Endothelial cell of umbilical vein (primary cell): ENCODE results near the gene NTN4. TPM values are rescaled to one million over a fixed set of nuclear protein-coding genes. Genes with fewer than 3 reads are reported as not detected.

Experiments used
- BruUV-seq: library from RNA; stranded (reverse); fragments of 400-500 nt; replicated peaks from 2 replicates; lab custom pipeline; 2021; lab: Mats Ljungman, UMichigan
- CTCF ChIA-PET: fragments of 300-600, 350-600 bp; sonication (Branson Sonifier 250); formaldehyde crosslinking; loops from one replicate; lab custom pipeline; 2021; ENCODE audit warnings: antibody characterized with exemption, inconsistent platforms; lab: Charles Lee
- POLR2A ChIA-PET: fragments of 300-600, 350-600 bp; sonication (Branson Sonifier 250); formaldehyde crosslinking; loops from one replicate; lab custom pipeline; 2021; ENCODE audit warnings: antibody characterized with exemption, inconsistent platforms; lab: Charles Lee
- DNase-seq: peaks from one replicate; pipeline ENCODE4 v3.0.0-alpha.2; 2011; ENCODE audit warnings: low read depth, low spot score
- FAIRE-seq: peaks from 2 replicates; lab custom pipeline; 2011; peaks lifted over from hg19 to GRCh38; lab: Jason Lieb, UNC
- H2AFZ ChIP-seq: 2 replicates; pipeline ENCODE4 v1.6.0; 2012; ENCODE audit warnings: low read depth, low read length, control low read depth, inconsistent platforms
- H3K27ac ChIP-seq: 2 replicates; pipeline ENCODE4 v1.5.1; 2011; ENCODE audit warnings: low read depth, mild to moderate bottlenecking, control low read depth, low read length, moderate library complexity; ENCODE audit not compliant: insufficient read depth
- H3K27me3 ChIP-seq, 2 experiments: 2 replicates each; pipeline versions ENCODE4 v1.6.0 to v1.6.1; 2011; ENCODE audit warnings: low read length in 2 of 2, mixed read lengths in 1 of 2; ENCODE audit not compliant: control insufficient read depth in 2 of 2, insufficient read depth in 2 of 2
- H3K36me3 ChIP-seq, 2 experiments: 2 replicates in 1 of 2; 3 replicates in 1 of 2; pipeline ENCODE4 v1.5.1; 2011; ENCODE audit warnings: low read length in 2 of 2, mild to moderate bottlenecking in 1 of 2, moderate library complexity in 1 of 2; ENCODE audit not compliant: control insufficient read depth in 2 of 2, insufficient read depth in 2 of 2; ENCODE audit errors: extremely low read depth in 1 of 2
- H3K4me1 ChIP-seq: 3 replicates; pipeline ENCODE4 v1.5.1; 2011; ENCODE audit warnings: mild to moderate bottlenecking, low read length; ENCODE audit not compliant: control insufficient read depth, insufficient read depth; ENCODE audit errors: extremely low read depth
- H3K4me2 ChIP-seq: 2 replicates; pipeline ENCODE4 v1.6.1; 2011; ENCODE audit warnings: low read length, control low read depth, mixed read lengths; ENCODE audit not compliant: insufficient read depth
- H3K4me3 ChIP-seq, 3 experiments: fragments of 200-600 bp in 1 of 3; sonication (generic), shearing (Covaris generic) in 1 of 3; replicated peaks in 1 of 3; 2 replicates each; pipeline ENCODE4 v1.5.1; 2011 to 2016; ENCODE audit warnings: control low read depth in 3 of 3, low read length in 3 of 3, mild to moderate bottlenecking in 2 of 3, inconsistent platforms in 1 of 3, low read depth in 1 of 3, moderate library complexity in 1 of 3; ENCODE audit not compliant: insufficient read depth in 1 of 3
- H3K79me2 ChIP-seq: 2 replicates; pipeline ENCODE4 v1.6.0; 2012; ENCODE audit warnings: low read length, inconsistent platforms; ENCODE audit not compliant: control insufficient read depth, insufficient read depth
- H3K9ac ChIP-seq: replicated peaks from 2 replicates; pipeline ENCODE3; 2011; ENCODE audit warnings: low read length, control low read depth; ENCODE audit not compliant: insufficient read depth; ENCODE audit errors: extremely low read depth
- H3K9me1 ChIP-seq: replicated peaks from 3 replicates; pipeline ENCODE4 v1.6.0; 2011; ENCODE audit warnings: mild to moderate bottlenecking, low read length; ENCODE audit not compliant: control insufficient read depth, insufficient read depth; ENCODE audit errors: extremely low read depth
- H3K9me3 ChIP-seq: replicated peaks from 2 replicates; pipeline ENCODE4 v1.5.1; 2012; ENCODE audit warnings: low read length, inconsistent platforms; ENCODE audit not compliant: control insufficient read depth, insufficient read depth
- H4K20me1 ChIP-seq: replicated peaks from 2 replicates; pipeline ENCODE3; 2011; ENCODE audit warnings: mild to moderate bottlenecking, low read length; ENCODE audit not compliant: control insufficient read depth, insufficient read depth; ENCODE audit errors: extremely low read depth
- EZH2 ChIP-seq: IDR thresholded peaks from 2 replicates; pipeline ENCODE4 v1.6.1; 2012; ENCODE audit warnings: borderline replicate concordance, low read depth, mild to moderate bottlenecking, moderate library complexity, low read length, inconsistent platforms; ENCODE audit not compliant: severe bottlenecking
- FOS ChIP-seq: IDR thresholded peaks from 2 replicates; pipeline ENCODE4 v1.6.1; 2011; ENCODE audit warnings: mild to moderate bottlenecking, low read length, moderate library complexity, borderline replicate concordance; ENCODE audit not compliant: insufficient read depth
- GATA2 ChIP-seq: IDR thresholded peaks from 2 replicates; pipeline ENCODE4 v1.7.0; 2011; ENCODE audit warnings: low read depth, mild to moderate bottlenecking, moderate library complexity, mixed read lengths, low read length; ENCODE audit not compliant: insufficient read length, insufficient read depth
- JUN ChIP-seq: IDR thresholded peaks from 2 replicates; pipeline ENCODE4 v1.6.1; 2011; ENCODE audit warnings: borderline replicate concordance, low read depth; ENCODE audit not compliant: insufficient read length, insufficient read depth
- MYC ChIP-seq: IDR thresholded peaks from one replicate; pipeline ENCODE4 v1.6.1; 2011; ENCODE audit warnings: mild to moderate bottlenecking, low read depth, low read length
- POLR2A ChIP-seq: IDR thresholded peaks from 2 replicates; pipeline ENCODE4 v1.6.1; 2012; ENCODE audit warnings: low read depth, mild to moderate bottlenecking, control low read depth, low read length
- POLR2AphosphoS5 ChIP-seq: IDR thresholded peaks from 2 replicates; pipeline ENCODE4 v1.6.1; 2012; ENCODE audit warnings: low read depth, mild to moderate bottlenecking, control low read depth, low read length, moderate library complexity; ENCODE audit not compliant: insufficient read depth
- dilution Hi-C: fragments of 300-500 bp; cut with MboI; formaldehyde crosslinking; loops from one replicate; pipeline ENCODE4 v1.15.0; 2019; ENCODE audit warnings: low sequenced_read_pairs; ENCODE audit not compliant: extremely low pct_ligation_motif_present
- intact Hi-C: fragments of 100-400 bp; cut with micrococcal nuclease; formaldehyde crosslinking; loops from one replicate; pipeline ENCODE4 v1.10.0; 2022
- polyA plus RNA-seq, 4 experiments: library from polyadenylated mRNA; depleted of rRNA in 3 of 4; stranded (reverse) in 3 of 4; unstranded in 1 of 4; fragments of >200 nt; gene quantifications; 2 replicates each; pipeline versions ENCODE4 v1.2.1 to v1.2.3, GENCODE V29; 2011 to 2012; ENCODE audit warnings: missing spikeins in 1 of 4
- total RNA-seq: library from RNA; stranded (reverse); gene quantifications from 2 replicates; pipeline ENCODE4 v1.2.3, GENCODE V29; 2021
- TF ChIP-seq, protein P1 (sequence below): IDR thresholded peaks from 2 replicates; pipeline ENCODE4 v1.6.1; 2011; ENCODE audit not compliant: insufficient read depth, insufficient read length
- TF ChIP-seq, protein P2 (sequence below), 2 donors: IDR thresholded peaks; 1 replicate in 1 of 2; 2 replicates in 1 of 2; pipeline ENCODE4 v1.5.1; 2011; ENCODE audit warnings: low read length in 2 of 2, mild to moderate bottlenecking in 2 of 2, moderate library complexity in 2 of 2, control low read depth in 1 of 2, inconsistent platforms in 1 of 2, low read depth in 1 of 2; ENCODE audit not compliant: insufficient read depth in 1 of 2; ENCODE audit errors: extremely low read depth in 1 of 2

The NTN4 gene
- total and polyA plus RNA-seq, 2 donors (not counting 3 experiments of a cell fraction or from before 2014, with no cell fraction given), result 120 to 317 TPM

- ChIA-PET CTCF (interaction anchor here (0.9 to 1.6 kb wide), 4 partner anchors 10 to 304 kb away, joined by 3 to 5 read pairs (median 4); no protein-coding TSS in a partner anchor), POLR2A (interaction anchor here (0.8 kb wide), 1 partner anchor 323 kb away, joined by 3 read pairs; no protein-coding TSS in a partner anchor)
- Histone ChIP-seq H3K4me1 (peaks cover 30% of the 10 kb centered on the region), H3K36me3 (no peaks in the 10 kb centered on the region), H3K4me2 (peak overlapping the region; percentile 64), H2AFZ (peak overlapping the region; percentile 45), H3K9ac (no peak overlapping the region), H3K27ac (peak overlapping the region; percentile 3), H3K79me2 (no peaks in the 10 kb centered on the region), H3K27me3 (no peaks in the 10 kb centered on the region), H3K9me1 (no peaks in the 10 kb centered on the region), H4K20me1 (no peaks in the 10 kb centered on the region), H3K4me3 (no peak overlapping the region), H3K9me3 (no peaks in the 10 kb centered on the region)
- BruUV-seq, result no TSS peak
- dilution Hi-C loops (no loop called here), intact Hi-C loops (no loop called here)
- DNase-seq, result peak; percentile 8
- FAIRE-seq, result peak; percentile 70
- TF ChIP-seq JUN, result no peak
- TF ChIP-seq GATA2, result peak; percentile 32
Observed at GRCh38 chr12:95838125-95838524, 47.6 kb upstream of the NTN4 start.

GRCh38 chr12:95837240-95838038 is 46.9 kb upstream of the NTN4 start:
- intact Hi-C loops (no loop called here), dilution Hi-C loops (no loop called here)
- no peak for TF ChIP-seq POLR2AphosphoS5
- TF ChIP-seq, protein P1, sequence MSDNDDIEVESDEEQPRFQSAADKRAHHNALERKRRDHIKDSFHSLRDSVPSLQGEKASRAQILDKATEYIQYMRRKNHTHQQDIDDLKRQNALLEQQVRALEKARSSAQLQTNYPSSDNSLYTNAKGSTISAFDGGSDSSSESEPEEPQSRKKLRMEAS, result no peak
- no peak for TF ChIP-seq POLR2A
- TF ChIP-seq EZH2, result no peak
- no peak for TF ChIP-seq MYC
- no peak for TF ChIP-seq GATA2
- TF ChIP-seq JUN, result no peak
- TF ChIP-seq, protein P2, sequence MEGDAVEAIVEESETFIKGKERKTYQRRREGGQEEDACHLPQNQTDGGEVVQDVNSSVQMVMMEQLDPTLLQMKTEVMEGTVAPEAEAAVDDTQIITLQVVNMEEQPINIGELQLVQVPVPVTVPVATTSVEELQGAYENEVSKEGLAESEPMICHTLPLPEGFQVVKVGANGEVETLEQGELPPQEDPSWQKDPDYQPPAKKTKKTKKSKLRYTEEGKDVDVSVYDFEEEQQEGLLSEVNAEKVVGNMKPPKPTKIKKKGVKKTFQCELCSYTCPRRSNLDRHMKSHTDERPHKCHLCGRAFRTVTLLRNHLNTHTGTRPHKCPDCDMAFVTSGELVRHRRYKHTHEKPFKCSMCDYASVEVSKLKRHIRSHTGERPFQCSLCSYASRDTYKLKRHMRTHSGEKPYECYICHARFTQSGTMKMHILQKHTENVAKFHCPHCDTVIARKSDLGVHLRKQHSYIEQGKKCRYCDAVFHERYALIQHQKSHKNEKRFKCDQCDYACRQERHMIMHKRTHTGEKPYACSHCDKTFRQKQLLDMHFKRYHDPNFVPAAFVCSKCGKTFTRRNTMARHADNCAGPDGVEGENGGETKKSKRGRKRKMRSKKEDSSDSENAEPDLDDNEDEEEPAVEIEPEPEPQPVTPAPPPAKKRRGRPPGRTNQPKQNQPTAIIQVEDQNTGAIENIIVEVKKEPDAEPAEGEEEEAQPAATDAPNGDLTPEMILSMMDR (IDR thresholded peaks at IDR 0.05; ENCODE audit: extremely low read depth in 1 of 2, insufficient read depth in 1 of 2, low read depth in 1 of 2, low read length in 2 of 2), result no peak
- no peak for TF ChIP-seq FOS
- ChIA-PET POLR2A (interaction anchor here (0.8 kb wide), 1 partner anchor 324 kb away, joined by 3 read pairs; no protein-coding TSS in a partner anchor), CTCF (interaction anchor here (0.9 to 1.6 kb wide), 4 partner anchors 11 to 303 kb away, joined by 3 to 5 read pairs (median 4); no protein-coding TSS in a partner anchor)
- Histone ChIP-seq H3K4me1 (peaks cover 30% of the 10 kb centered on the region), H3K9me1 (no peaks in the 10 kb centered on the region), H3K27ac (peak overlapping the region; percentile 3), H3K9me3 (no peaks in the 10 kb centered on the region), H4K20me1 (no peaks in the 10 kb centered on the region), H3K9ac (no peak overlapping the region), H3K27me3 (no peaks in the 10 kb centered on the region), H3K4me2 (peak overlapping the region; percentile 88), H3K4me3 (no peak overlapping the region), H3K36me3 (no peaks in the 10 kb centered on the region), H2AFZ (peak overlapping the region; percentile 88), H3K79me2 (no peaks in the 10 kb centered on the region)
- BruUV-seq, result no TSS peak
- DNase-seq, result no peak
- no peak for FAIRE-seq
